GM12878 (cell line): ENCODE measurements around the gene APLP2. TPM values are rescaled to one million over a fixed set of nuclear protein-coding genes. Genes with fewer than 3 reads are reported as not detected.

Experiments
- ATAC-seq: fragments of 200-7000 bp; cut with Tn5 transposase; 3 replicates; pipeline ENCODE4 v1.9.1; 2020; ENCODE audit warnings: mild to moderate bottlenecking, moderate library complexity
- BruUV-seq: library from RNA; stranded (reverse); fragments of 400-500 nt; replicated peaks from 2 replicates; lab custom pipeline; 2021; lab: Mats Ljungman, UMichigan
- CTCF ChIA-PET: fragments of 300-600 bp; sonication (Branson Sonifier 250); formaldehyde crosslinking; extraction: SDS; loops from one replicate; lab custom pipeline; 2021; ENCODE audit warnings: inconsistent platforms; lab: Yijun Ruan, JAX
- POLR2A ChIA-PET: fragments of 350-600 bp; formaldehyde crosslinking; extraction: SDS; loops from one replicate; lab custom pipeline; 2021; ENCODE audit warnings: inconsistent platforms; lab: Charles Lee
- RAD21 ChIA-PET: fragments of 300-600 bp; sonication (Branson Sonifier 250); formaldehyde crosslinking; loops from one replicate; lab custom pipeline; 2023; ENCODE audit warnings: antibody characterized with exemption; ENCODE audit not compliant: unreplicated experiment; lab: Charles Lee
- SMC1A ChIA-PET: fragments of 300-600 bp; sonication (Branson Sonifier 250); formaldehyde crosslinking; loops from one replicate; lab custom pipeline; 2023; ENCODE audit not compliant: unreplicated experiment, uncharacterized antibody; lab: Charles Lee
- DNase-seq: peaks from one replicate; pipeline ENCODE4 v3.0.0-alpha.2; 2011; ENCODE audit warnings: low read depth, low spot score
- FAIRE-seq: peaks from 3 replicates; lab custom pipeline; 2011; peaks lifted over from hg19 to GRCh38; lab: Jason Lieb, UNC
- H2AFZ ChIP-seq: 2 replicates; pipeline ENCODE4 v1.6.0; 2011; ENCODE audit warnings: low read depth, low read length, control low read depth; ENCODE audit not compliant: control insufficient read depth
- H3K27ac ChIP-seq: 2 replicates; pipeline ENCODE4 v1.5.1; 2011; ENCODE audit warnings: control low read depth; ENCODE audit not compliant: control insufficient read depth, insufficient read depth
- H3K27me3 ChIP-seq, 2 experiments: replicated peaks in 1 of 2; 2 replicates each; pipeline versions ENCODE4 v1.6.0 to v1.6.1; 2011; ENCODE audit warnings: low read length in 1 of 2; ENCODE audit not compliant: control insufficient read depth in 2 of 2, insufficient read depth in 2 of 2
- H3K36me3 ChIP-seq, 2 experiments: 2 replicates each; pipeline ENCODE4 v1.5.1; 2011; ENCODE audit warnings: low read length in 1 of 2; ENCODE audit not compliant: control insufficient read depth in 2 of 2, insufficient read depth in 2 of 2
- H3K4me1 ChIP-seq: 2 replicates; pipeline ENCODE4 v1.6.1; 2011; ENCODE audit warnings: mild to moderate bottlenecking, low read length, moderate library complexity, mixed read lengths; ENCODE audit not compliant: control insufficient read depth, insufficient read depth
- H3K4me2 ChIP-seq: 2 replicates; pipeline ENCODE4 v1.6.0; 2011; ENCODE audit warnings: control low read depth; ENCODE audit not compliant: control insufficient read depth, insufficient read depth
- H3K4me3 ChIP-seq: fragments of 200-600 bp; sonication (generic); 2 replicates; pipeline ENCODE4 v1.5.1; 2016
- H3K79me2 ChIP-seq: 2 replicates; pipeline ENCODE4 v1.6.0; 2011; ENCODE audit warnings: low read length; ENCODE audit not compliant: control insufficient read depth, insufficient read depth
- H3K9ac ChIP-seq: 2 replicates; pipeline ENCODE4 v1.8.0; 2011; ENCODE audit warnings: low read length, control low read depth, mixed read lengths; ENCODE audit not compliant: control insufficient read depth, insufficient read depth
- H3K9me3 ChIP-seq: replicated peaks from 3 replicates; pipeline ENCODE4 v1.5.1; 2011; ENCODE audit warnings: mild to moderate bottlenecking, low read length; ENCODE audit not compliant: control insufficient read depth, insufficient read depth
- H4K20me1 ChIP-seq: 2 replicates; pipeline ENCODE4 v1.6.0; 2011; ENCODE audit not compliant: control insufficient read depth, insufficient read depth
- BMI1 ChIP-seq: fragments of 450-650 bp; IDR thresholded peaks from 2 replicates; pipeline ENCODE4 v1.6.1; 2016; ENCODE audit warnings: mild to moderate bottlenecking, moderate library complexity, borderline replicate concordance
- ETV6 ChIP-seq, 2 experiments: fragments of 450-650 bp in 1 of 2; IDR thresholded peaks in 1 of 2; conservative IDR thresholded peaks in 1 of 2; 2 replicates each; pipeline ENCODE4 v1.6.1; 2014; ENCODE audit warnings: antibody characterized with exemption in 1 of 2, borderline replicate concordance in 1 of 2, low read depth in 1 of 2, mild to moderate bottlenecking in 1 of 2, moderate library complexity in 1 of 2
- KLF5 ChIP-seq: fragments of 450-650 bp; IDR thresholded peaks from 2 replicates; pipeline ENCODE4 v1.6.1; 2014; ENCODE audit warnings: mild to moderate bottlenecking; ENCODE audit not compliant: partially characterized antibody
- NFYA ChIP-seq: IDR thresholded peaks from 2 replicates; pipeline ENCODE4 v1.6.1; 2011; ENCODE audit warnings: low read depth, mild to moderate bottlenecking, low read length, improper control_type of control experiment, borderline replicate concordance
- NR2C1 ChIP-seq: fragments of 450-650 bp; IDR thresholded peaks from 2 replicates; pipeline ENCODE4 v1.6.1; 2017; ENCODE audit warnings: antibody characterized with exemption, mild to moderate bottlenecking, moderate library complexity
- NR2F1 ChIP-seq: fragments of 450-650 bp; conservative IDR thresholded peaks from 2 replicates; pipeline ENCODE4 v1.6.1; 2017; ENCODE audit warnings: mild to moderate bottlenecking
- SREBF1 ChIP-seq: IDR thresholded peaks from 2 replicates; pipeline ENCODE4 v1.6.1; 2012; ENCODE audit warnings: mild to moderate bottlenecking, low read length
- STAT3 ChIP-seq: IDR thresholded peaks from 2 replicates; pipeline ENCODE4 v1.6.1; 2011; ENCODE audit warnings: low read depth, low read length, improper control_type of control experiment
- SUZ12 ChIP-seq: fragments of 200-600 bp; sonication (generic); IDR thresholded peaks from one replicate; pipeline ENCODE4 v1.6.1; 2018; ENCODE audit warnings: antibody characterized with exemption, mild to moderate bottlenecking; ENCODE audit not compliant: unreplicated experiment
- TCF7 ChIP-seq: IDR thresholded peaks from 2 replicates; pipeline ENCODE4 v1.6.1; 2014; ENCODE audit warnings: antibody characterized with exemption, borderline replicate concordance
- WRNIP1 ChIP-seq: IDR thresholded peaks from 2 replicates; pipeline ENCODE4 v1.6.1; 2011; ENCODE audit warnings: low read depth, low read length, improper control_type of control experiment, borderline replicate concordance
- ZNF622 ChIP-seq: fragments of 450-650 bp; IDR thresholded peaks from 2 replicates; pipeline ENCODE4 v1.6.1; 2017; ENCODE audit warnings: mild to moderate bottlenecking, inconsistent platforms
- WGBS: methylation state at CpG from one replicate; pipeline ENCODE4 v1.1.6; 2016; ENCODE audit warnings: low lambda C conversion rate; ENCODE audit not compliant: insufficient replicate concordance, insufficient coverage; ENCODE audit errors: missing lambda C conversion rate; 5-methylcytosine and 5-hydroxymethylcytosine counted together
- in situ Hi-C: fragments of 300-500 bp; cut with MboI; formaldehyde crosslinking; loops from 9 replicates; pipeline ENCODE4 v1.14.3; 2018; ENCODE audit warnings: mixed read lengths
- intact Hi-C: fragments of 100-400 bp; cut with micrococcal nuclease; formaldehyde crosslinking; loops from one replicate; pipeline ENCODE4 v1.14.2; 2022; ENCODE audit not compliant: unreplicated experiment
- polyA plus RNA-seq, 11 experiments: library from polyadenylated mRNA; depleted of rRNA in 4 of 11; unstranded in 6 of 11; stranded (reverse) in 5 of 11; fragments of >200 nt; fragmentation: Nextera tagmentation in 4 of 11; fragmentation: Illumina TruSeq in 1 of 11; extraction: Ambion mirVana in 4 of 11; extraction: Trizol in 1 of 11; gene quantifications; 1 replicate in 1 of 11; 2 replicates in 10 of 11; pipeline versions ENCODE4 v1.2.1 to v1.2.3, GENCODE V29; 2011 to 2016; ENCODE audit warnings: inconsistent platforms in 2 of 11, missing spikeins in 2 of 11, low read depth in 1 of 11
- total RNA-seq, 4 experiments: library from RNA; depleted of rRNA in 3 of 4; stranded (reverse); fragments of >200 nt in 3 of 4; fragmentation: Illumina TruSeq in 1 of 4; extraction: Trizol in 1 of 4; gene quantifications; 2 replicates each; pipeline versions ENCODE4 v1.2.1 to v1.2.3, GENCODE V29; 2013 to 2021
- TF ChIP-seq, protein P1 (sequence below): fragments of 450-650 bp; IDR thresholded peaks from 2 replicates; pipeline ENCODE4 v1.6.1; 2017; ENCODE audit warnings: mild to moderate bottlenecking, moderate library complexity
- TF ChIP-seq, protein P2 (sequence below), 3 experiments: IDR thresholded peaks in 2 of 3; conservative IDR thresholded peaks in 1 of 3; 2 replicates each; pipeline ENCODE4 v1.5.1; 2011; ENCODE audit warnings: low read depth in 3 of 3, low read length in 3 of 3, mild to moderate bottlenecking in 3 of 3, control low read depth in 2 of 3, moderate library complexity in 2 of 3, inconsistent platforms in 1 of 3, mixed read lengths in 1 of 3; ENCODE audit not compliant: control insufficient read depth in 2 of 3, insufficient read depth in 1 of 3; ENCODE audit errors: extremely low read depth in 1 of 3

APLP2 gene
- total and polyA plus RNA-seq, 10 of the 15 experiments (the other 5 are each of a cell fraction or from before 2014, with no cell fraction given) = 2.3 to 38.8 (median 21.3) TPM

DNA sequence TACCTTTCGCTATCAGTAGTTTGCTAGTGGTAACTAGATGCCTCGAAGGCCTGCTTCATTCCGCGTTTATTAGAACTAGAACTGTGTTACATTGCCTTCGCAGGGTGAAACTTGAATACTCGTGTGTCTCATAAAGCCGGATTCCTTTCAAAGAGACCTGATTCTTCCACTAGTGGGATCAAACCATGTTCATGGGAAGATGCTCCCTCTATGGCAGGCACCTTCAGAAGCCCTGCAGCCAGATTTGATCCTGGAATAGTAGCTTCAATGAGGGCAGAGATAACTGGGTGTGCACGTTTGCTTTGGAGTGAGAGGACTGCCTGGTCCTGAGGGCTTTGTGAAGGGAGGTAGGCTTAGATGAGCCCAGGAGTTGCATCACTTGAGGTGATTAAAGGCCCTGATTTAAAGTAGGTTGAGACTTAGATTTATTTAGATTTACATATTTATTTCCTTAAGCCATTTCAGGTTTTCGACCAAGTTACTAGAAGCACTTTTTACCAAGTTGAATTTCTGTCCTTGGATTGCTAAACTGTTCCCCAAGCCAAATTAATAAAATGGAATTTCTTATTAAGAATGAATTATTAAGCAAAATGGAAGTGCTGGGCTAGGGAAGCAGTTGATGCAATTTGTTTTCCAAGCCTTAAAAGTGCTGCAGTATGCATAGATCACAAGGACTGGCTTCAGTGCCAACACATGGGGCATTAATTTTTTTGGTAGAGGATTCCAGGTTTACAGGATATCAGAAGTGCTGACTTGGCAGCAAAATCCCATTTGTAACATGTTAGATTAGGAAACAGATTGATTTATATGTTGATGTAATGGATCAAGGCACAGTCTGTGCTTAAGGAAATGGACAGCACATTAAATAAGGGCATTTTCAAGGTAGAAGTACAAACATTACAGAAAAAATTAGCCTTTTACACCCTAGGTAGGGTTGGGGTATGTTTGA is 32.9 kb downstream of the APLP2 start:
- BruUV-seq = no TSS peak
- no peaks in the 10 kb centered on the region for H3K79me2 ChIP-seq
- FAIRE-seq (no peak), ATAC-seq (no peak)
- ChIA-PET SMC1A (no interaction called here), RAD21 (no interaction called here), POLR2A (no interaction called here), CTCF (no interaction called here)
- H3K4me3 ChIP-seq = no peak overlapping the region
- no peak overlapping the region for H3K9ac ChIP-seq
- H3K27ac ChIP-seq = no peak overlapping the region
- no peaks in the 10 kb centered on the region for H4K20me1 ChIP-seq
- WGBS = 88% methylated on average over 9 of the region's 9 CpGs
- no peaks in the 10 kb centered on the region for H3K9me3 ChIP-seq
- H3K36me3 ChIP-seq = no peaks in the 10 kb centered on the region
- H2AFZ ChIP-seq = no peak overlapping the region
- no peak for TF ChIP-seq SREBF1
- no peak for TF ChIP-seq ZNF622
- no peak for TF ChIP-seq BMI1
- TF ChIP-seq, protein P1, sequence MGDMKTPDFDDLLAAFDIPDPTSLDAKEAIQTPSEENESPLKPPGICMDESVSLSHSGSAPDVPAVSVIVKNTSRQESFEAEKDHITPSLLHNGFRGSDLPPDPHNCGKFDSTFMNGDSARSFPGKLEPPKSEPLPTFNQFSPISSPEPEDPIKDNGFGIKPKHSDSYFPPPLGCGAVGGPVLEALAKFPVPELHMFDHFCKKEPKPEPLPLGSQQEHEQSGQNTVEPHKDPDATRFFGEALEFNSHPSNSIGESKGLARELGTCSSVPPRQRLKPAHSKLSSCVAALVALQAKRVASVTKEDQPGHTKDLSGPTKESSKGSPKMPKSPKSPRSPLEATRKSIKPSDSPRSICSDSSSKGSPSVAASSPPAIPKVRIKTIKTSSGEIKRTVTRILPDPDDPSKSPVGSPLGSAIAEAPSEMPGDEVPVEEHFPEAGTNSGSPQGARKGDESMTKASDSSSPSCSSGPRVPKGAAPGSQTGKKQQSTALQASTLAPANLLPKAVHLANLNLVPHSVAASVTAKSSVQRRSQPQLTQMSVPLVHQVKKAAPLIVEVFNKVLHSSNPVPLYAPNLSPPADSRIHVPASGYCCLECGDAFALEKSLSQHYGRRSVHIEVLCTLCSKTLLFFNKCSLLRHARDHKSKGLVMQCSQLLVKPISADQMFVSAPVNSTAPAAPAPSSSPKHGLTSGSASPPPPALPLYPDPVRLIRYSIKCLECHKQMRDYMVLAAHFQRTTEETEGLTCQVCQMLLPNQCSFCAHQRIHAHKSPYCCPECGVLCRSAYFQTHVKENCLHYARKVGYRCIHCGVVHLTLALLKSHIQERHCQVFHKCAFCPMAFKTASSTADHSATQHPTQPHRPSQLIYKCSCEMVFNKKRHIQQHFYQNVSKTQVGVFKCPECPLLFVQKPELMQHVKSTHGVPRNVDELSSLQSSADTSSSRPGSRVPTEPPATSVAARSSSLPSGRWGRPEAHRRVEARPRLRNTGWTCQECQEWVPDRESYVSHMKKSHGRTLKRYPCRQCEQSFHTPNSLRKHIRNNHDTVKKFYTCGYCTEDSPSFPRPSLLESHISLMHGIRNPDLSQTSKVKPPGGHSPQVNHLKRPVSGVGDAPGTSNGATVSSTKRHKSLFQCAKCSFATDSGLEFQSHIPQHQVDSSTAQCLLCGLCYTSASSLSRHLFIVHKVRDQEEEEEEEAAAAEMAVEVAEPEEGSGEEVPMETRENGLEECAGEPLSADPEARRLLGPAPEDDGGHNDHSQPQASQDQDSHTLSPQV = no peak
- TF ChIP-seq NR2F1 = no peak
- TF ChIP-seq, protein P2, sequence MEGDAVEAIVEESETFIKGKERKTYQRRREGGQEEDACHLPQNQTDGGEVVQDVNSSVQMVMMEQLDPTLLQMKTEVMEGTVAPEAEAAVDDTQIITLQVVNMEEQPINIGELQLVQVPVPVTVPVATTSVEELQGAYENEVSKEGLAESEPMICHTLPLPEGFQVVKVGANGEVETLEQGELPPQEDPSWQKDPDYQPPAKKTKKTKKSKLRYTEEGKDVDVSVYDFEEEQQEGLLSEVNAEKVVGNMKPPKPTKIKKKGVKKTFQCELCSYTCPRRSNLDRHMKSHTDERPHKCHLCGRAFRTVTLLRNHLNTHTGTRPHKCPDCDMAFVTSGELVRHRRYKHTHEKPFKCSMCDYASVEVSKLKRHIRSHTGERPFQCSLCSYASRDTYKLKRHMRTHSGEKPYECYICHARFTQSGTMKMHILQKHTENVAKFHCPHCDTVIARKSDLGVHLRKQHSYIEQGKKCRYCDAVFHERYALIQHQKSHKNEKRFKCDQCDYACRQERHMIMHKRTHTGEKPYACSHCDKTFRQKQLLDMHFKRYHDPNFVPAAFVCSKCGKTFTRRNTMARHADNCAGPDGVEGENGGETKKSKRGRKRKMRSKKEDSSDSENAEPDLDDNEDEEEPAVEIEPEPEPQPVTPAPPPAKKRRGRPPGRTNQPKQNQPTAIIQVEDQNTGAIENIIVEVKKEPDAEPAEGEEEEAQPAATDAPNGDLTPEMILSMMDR (IDR thresholded peaks at IDR 0.05 in 2 of 3, conservative IDR thresholded peaks at IDR 0.05 in 1 of 3; ENCODE audit: control insufficient read depth in 2 of 3, extremely low read depth in 1 of 3, insufficient read depth in 1 of 3, low read depth in 3 of 3, low read length in 3 of 3) = no peak
- no peak for TF ChIP-seq ETV6 (conservative IDR thresholded peaks at IDR 0.05 in 1 of 2, IDR thresholded peaks at IDR 0.05 in 1 of 2; ENCODE audit: borderline replicate concordance in 1 of 2, low read depth in 1 of 2)
- no peak for TF ChIP-seq SUZ12
- TF ChIP-seq NR2C1 = no peak
- no peak for TF ChIP-seq KLF5
- no peak for TF ChIP-seq STAT3
- TF ChIP-seq WRNIP1 = no peak
- TF ChIP-seq TCF7 = no peak
- TF ChIP-seq NFYA = no peak
- TF ChIP-seq, all 136 proteins: peak for 0
- intact Hi-C loops (no loop called here), in situ Hi-C loops (no loop called here)
- Histone ChIP-seq H3K4me2 (no peak overlapping the region), H3K4me1 (no peaks in the 10 kb centered on the region), H3K27me3 (no peaks in the 10 kb centered on the region)
- no peak for DNase-seq
